NCI-H446 treated with DMSO at 0.1 percent for 48 hours (cell line): Measurements from ENCODE around the gene TTL.
"Not testable (repeated sequence)": the region's sequence is repeated elsewhere in the genome, so short reads cannot be mapped to it uniquely, and the experiment has no call there.

ENCODE experiments used
- DNase-seq: peaks from one replicate; lab custom pipeline; 2025; lab: John Stamatoyannopoulos, UW

Gene TTL

GRCh38 chr2:112474844-112475486 is 7.0 kb upstream of the TTL start:
- no peak for DNase-seq

DNA sequence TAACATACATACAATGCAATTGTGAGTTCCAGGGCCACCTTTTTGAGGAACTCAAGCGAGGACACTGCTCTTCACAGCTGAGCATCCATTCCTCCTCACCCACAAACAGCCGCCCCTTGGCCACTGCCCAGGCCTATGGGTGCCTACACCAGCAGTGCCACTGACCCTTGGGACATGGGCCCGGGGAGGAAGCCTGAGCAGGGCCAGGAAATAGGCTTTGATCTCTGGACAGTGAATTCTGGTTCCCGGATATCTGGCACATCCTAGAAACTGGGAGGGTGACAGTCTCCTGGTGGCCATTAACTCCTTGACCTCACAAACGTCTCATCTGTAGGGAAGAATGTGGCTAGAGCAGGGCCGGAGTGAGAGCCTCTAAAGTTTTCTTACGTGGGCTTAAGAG is 5.5 kb upstream of the TTL start:
- DNase-seq = no peak

- no peak for DNase-seq
Observed at GRCh38 chr2:112480530-112481049, 1.4 kb upstream of the TTL start.

DNA sequence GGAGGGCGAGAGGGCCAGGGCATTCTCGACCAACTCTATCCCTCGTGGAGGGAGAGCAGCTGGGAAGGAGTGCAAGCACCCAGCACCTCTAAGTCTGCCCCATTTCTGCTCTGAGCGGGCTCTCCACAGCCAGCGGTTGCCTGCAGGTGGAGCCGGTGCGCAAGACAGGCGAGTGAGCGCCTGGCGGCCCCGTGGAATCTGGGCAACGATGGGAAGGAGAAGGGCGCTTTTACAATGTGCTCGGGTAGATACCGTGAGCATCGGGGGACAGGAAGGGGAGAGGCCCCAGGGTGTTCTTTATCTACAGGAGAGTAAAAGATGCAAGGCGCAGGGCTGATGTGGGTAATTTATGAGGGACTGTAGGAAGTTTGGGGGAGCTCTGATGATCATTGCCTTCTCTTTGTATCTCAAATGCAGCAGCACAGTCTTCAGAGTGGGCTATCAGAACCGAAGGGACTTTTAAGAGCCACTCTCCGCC is 867 bp upstream of the TTL start:
- peak; percentile 47 for DNase-seq

DNA sequence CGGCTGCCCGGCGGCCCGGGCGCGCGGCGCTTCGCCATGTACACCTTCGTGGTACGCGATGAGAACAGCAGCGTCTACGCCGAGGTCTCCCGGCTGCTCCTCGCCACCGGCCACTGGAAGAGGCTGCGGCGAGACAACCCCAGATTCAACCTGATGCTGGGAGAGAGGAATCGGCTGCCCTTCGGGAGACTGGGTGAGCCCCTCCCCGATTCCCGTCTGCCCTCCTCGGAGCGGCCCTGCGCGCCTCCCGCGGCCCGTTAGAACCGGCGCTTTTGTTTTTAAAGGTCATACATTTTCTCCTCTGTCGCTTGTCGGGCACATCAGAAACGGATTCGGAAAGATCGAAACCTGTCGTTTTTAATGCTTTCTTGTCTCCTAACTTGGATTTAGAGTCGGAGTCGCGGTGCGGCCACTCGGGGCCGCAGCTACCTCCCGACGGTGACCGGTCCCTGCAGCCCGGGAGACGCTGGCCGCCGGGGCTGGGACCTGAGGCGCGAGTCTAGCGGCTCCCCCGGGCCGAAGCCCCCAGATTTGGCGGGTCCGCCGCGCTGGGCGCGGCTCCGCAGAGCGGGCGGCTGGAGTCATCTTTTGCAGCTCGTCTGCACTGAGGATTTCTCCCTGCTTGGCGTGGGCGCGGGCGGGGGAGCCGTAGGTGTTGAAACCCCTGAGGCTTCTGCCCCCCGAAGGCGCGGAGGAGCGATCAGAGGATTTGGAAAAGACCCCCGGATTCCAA is 519 bp downstream of the TTL start:
- DNase-seq = no peak

DNA sequence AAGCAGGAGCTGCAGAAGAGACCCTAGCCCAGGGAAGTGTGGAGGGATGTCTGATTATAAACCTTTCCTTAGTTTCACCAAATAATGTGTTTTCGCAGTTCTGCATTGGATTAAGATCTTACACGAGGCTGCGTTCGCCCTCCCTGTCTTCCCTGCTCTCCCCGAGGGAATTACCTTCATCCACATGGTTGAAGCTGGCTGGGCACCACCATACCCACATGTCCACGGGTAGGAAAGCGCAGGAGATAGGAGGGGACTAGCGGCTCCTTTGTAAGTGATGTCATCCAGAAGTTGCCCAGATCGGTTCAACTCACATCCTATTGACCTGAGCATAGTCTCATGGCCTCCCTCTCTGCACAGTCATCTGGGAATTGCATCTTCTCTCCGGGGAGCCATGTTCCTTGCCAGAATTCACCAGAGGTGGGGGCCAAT is 1.1 kb downstream of the TTL start:
- peak; percentile 47 for DNase-seq

DNA sequence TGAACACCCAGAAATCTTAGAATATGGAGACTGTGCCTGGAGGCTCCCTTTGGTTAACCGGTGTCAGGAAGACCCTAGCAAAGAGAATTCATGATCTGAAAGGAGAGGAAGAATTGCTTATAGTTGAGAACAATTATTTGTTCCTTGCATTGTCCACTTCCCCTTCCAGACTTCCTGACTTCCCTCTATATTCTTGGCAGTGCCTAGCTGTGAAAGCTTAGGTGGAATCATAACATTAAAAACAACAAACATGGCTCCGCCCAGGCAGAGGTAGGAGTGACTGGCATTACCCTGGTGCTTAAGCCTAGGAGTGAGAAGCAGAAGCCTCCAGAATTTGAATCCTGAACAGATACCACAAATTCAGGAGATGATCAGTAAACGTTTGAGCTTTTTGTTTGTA is 1.9 kb downstream of the TTL start:
- no peak for DNase-seq

DNA sequence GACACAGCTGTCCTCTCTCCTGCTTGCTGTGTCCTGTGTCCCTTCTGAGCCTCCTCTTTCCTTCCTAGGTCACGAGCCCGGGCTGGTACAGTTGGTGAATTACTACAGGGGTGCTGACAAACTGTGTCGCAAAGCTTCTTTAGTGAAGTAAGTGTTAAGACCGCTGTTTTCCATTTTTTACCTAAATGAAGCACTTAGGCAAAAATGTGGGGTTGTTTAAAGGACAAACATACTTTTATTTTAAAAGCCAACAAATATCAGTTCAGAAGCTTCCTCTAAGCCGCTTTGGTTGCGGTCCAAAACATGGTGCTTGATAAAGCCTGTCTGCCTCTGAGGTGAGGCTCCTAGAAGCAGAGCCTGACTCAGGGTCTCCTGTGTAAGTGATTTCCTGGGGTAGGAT is 3.9 kb downstream of the TTL start:
- no peak for DNase-seq

- no peak for DNase-seq
Observed at GRCh38 chr2:112486895-112487294, 4.9 kb downstream of the TTL start.

- DNase-seq = no peak
Observed at GRCh38 chr2:112487444-112487961, 5.5 kb downstream of the TTL start.

GRCh38 chr2:112488201-112488600 is 6.2 kb downstream of the TTL start:
- no peak for DNase-seq

- DNase-seq = no peak
Observed at GRCh38 chr2:112491946-112492345, 10.0 kb downstream of the TTL start.

GRCh38 chr2:112493048-112493447 is 11.1 kb downstream of the TTL start:
- no peak for DNase-seq

GRCh38 chr2:112493858-112494648 is 12.1 kb downstream of the TTL start:
- no peak for DNase-seq

GRCh38 chr2:112494828-112495227 is 12.9 kb downstream of the TTL start:
- DNase-seq = no peak

DNA sequence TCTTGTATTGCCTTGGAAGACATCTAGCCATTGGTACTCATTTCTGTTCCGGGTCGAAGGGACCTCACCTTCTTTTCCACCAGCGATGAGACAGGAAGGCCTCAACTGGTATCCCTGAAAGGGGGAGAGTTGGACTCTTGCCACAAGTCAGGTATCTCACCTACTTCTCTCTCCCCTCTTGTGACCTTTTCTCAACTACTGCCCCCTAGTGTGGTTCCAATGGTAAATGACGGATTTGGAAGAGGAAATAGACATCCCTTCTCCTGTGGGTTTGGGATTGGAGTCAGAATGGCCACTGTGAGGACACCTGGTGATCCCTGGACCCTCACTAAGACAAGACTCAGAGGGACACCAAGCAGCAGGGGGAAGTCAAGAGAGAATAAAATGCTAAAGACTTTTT is 13.9 kb downstream of the TTL start:
- DNase-seq = not testable (repeated sequence)

DNA sequence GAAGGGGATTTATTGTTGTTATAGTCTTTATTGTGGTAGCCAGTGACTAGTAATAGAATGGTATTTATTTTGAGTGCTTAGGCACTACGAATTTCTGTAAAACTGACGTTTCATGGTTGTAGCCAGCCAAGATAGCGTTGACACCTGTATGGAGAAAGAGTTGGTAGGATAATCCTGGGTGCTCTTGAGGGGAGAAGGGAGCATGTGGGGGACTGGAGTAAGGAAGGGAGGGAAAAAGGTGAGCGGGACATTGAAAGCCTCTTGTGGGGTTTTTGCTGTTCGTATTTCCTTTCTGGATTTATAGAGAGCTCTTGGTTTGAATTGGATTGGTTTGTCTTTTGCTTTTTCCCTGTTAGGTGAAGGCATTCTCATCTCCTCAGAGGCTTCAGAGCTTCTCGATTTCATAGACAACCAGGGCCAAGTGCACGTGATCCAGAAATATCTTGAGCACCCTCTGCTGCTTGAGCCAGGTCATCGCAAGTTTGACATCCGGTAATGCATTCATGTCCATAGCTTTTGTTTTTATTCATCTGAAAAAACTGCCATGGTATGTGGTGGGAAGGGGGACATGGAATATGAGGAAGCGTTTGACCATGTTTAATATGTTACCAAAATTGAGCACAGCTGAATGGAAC is 19.0 kb downstream of the TTL start:
- not testable (repeated sequence) for DNase-seq

- not testable (repeated sequence) for DNase-seq
Observed at GRCh38 chr2:112509239-112509998, 27.5 kb downstream of the TTL start.

GRCh38 chr2:112516801-112517200 is 34.8 kb downstream of the TTL start:
- no peak for DNase-seq

DNA sequence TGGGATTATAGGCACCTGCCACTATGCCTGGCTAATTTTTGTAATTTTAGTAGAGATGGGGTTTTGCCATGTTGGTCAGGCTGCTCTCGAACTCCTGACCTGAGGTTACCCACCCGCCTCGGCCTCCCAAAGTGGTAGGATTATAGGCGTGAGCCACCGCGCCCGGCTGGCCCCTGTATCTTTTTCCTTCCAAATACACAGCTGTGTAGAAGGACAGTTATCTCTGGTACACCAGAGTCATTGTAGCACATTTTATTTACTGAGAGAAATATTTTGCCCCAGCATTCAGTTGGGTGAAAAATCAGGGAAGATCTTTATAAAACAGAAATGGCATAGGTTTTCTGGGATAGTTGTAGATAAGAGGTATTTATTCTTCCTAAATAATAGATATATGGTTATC is 36.9 kb downstream of the TTL start:
- no peak for DNase-seq

- no peak for DNase-seq
Observed at GRCh38 chr2:112519506-112519905, 37.5 kb downstream of the TTL start.
